Stimulated activated naive B cell treated with anti-CD40 and anti-IgM and Interleukin-4, amounts not matched to agents 10 μg/mL and 1 μg/mL and 100 μg/mL, for 72 hours (primary cell): ENCODE measurements around the gene INTS12.
"Not testable (repeated sequence)": the region's sequence is repeated elsewhere in the genome, so short reads cannot be mapped to it uniquely, and the experiment has no call there.

Experiments
- ATAC-seq, 2 donors: fragments of 150-1000 bp; cut with Tn5 transposase; replicated peaks; 2 replicates each; pipeline ENCODE4 v1.10.0; 2021; ENCODE audit warnings: moderate library complexity in 1 of 2
- DNase-seq: peaks from one replicate; pipeline ENCODE4 v3.0.0; 2021
- H3K27ac Mint-ChIP-seq: one replicate; pipeline ENCODE4 v1.8.0; 2022; ENCODE audit warnings: mild to moderate bottlenecking, mixed read lengths
- H3K27me3 Mint-ChIP-seq, 2 donors: one replicate each; pipeline ENCODE4 v1.8.0; 2022; ENCODE audit warnings: mixed read lengths in 2 of 2
- H3K36me3 Mint-ChIP-seq, 2 donors: one replicate each; pipeline ENCODE4 v1.8.0; 2022; ENCODE audit warnings: mixed read lengths in 2 of 2, mild to moderate bottlenecking in 1 of 2
- H3K4me1 Mint-ChIP-seq, 2 donors: one replicate each; pipeline ENCODE4 v1.8.0; 2022; ENCODE audit warnings: mixed read lengths in 2 of 2, mild to moderate bottlenecking in 1 of 2
- H3K4me3 Mint-ChIP-seq, 2 donors: one replicate each; pipeline ENCODE4 v1.8.0; 2022; ENCODE audit warnings: mild to moderate bottlenecking in 2 of 2, mixed read lengths in 2 of 2, moderate library complexity in 1 of 2
- H3K9me3 Mint-ChIP-seq, 2 donors: one replicate each; pipeline ENCODE4 v1.8.0; 2022; ENCODE audit warnings: mixed read lengths in 2 of 2, mild to moderate bottlenecking in 1 of 2

INTS12 gene

DNA sequence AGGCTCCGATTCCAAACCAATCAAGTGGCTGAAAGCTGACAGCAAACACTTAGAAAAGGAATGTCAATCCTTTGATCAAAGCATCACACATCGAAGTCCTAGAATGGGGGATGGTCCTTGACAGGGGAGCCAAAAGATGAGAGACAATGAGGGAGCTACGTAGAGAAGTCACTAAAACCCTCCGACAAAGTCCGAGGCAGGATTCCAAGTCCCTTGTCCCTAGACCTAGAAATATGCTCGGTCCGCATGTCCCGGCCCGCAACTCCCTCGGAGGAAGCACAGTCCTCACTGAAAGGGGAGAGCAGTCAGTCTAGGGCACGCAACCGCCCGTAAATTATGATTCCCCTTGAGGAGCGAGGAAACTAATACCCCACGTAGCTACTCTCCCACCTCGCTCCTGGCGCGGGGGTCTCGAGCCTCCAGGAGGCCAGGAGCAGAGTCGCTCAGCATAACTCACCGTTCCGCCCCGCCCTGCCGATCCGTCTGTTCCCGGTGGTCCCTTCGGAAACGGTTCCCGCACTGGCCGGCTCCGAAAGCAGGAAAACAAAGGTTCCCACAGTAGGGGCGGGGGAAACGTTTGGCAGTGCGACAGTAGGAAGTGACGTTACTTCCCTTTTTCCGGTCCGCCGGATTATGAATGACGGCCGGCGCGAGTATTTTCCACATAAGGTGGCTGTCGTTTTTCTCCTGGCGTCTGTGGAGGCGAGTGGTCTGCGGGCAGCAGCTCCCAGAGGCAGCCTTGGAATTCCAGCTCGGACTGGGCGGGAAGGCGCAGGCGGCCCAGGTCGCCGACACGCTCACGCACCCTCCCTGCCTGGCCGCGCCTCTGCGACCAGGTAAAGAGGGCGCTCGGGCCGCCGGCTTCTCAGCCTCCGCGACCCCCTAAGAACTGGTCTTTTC, at the start of gene INTS12, which contains the start of gene GSTCD:
Gene INTS12 (minus strand): TSS at position 509 of the 900 bp plus-strand sequence. CDS start 8,684 bp downstream, outside the sequence.
Gene GSTCD (plus strand): TSS at position 604 of the 900 bp plus-strand sequence. CDS start 8,830 bp downstream, outside the sequence.
- Mint-ChIP-seq H3K27me3 (no peaks in the 10 kb centered on the region), H3K4me1 (peaks cover 20 to 26% of the 10 kb centered on the region in 2 donors), H3K9me3 (no peaks in the 10 kb centered on the region), H3K4me3 (peak within 1 kb of the TSS; percentile 98 to 100), H3K27ac (peak within 1 kb of the TSS; percentile 98), H3K36me3 (peaks cover 5 to 10% of the 10 kb centered on the region in 2 donors)
- DNase-seq (peak; percentile 86), ATAC-seq (peak; percentile 93 to 95)

GRCh38 chr4:105755375-105755774, 46.9 kb upstream of the INTS12 start:
- ATAC-seq (peak in 1 of 2 donors; percentile 19), DNase-seq (no peak)
- Mint-ChIP-seq H3K27me3 (no peaks in the 10 kb centered on the region), H3K9me3 (peaks cover 0 to 1% of the 10 kb centered on the region in 2 donors), H3K4me1 (peaks cover 2 to 6% of the 10 kb centered on the region in 2 donors), H3K27ac (no peak overlapping the region), H3K4me3 (no peak overlapping the region), H3K36me3 (no peaks in the 10 kb centered on the region)

GRCh38 chr4:105753361-105753760, 44.9 kb upstream of the INTS12 start:
- Mint-ChIP-seq H3K27me3 (no peaks in the 10 kb centered on the region), H3K27ac (no peak overlapping the region), H3K36me3 (peaks cover 0 to 3% of the 10 kb centered on the region in 2 donors), H3K4me1 (peaks cover 2 to 6% of the 10 kb centered on the region in 2 donors), H3K9me3 (peaks cover 0 to under 1% of the 10 kb centered on the region in 2 donors), H3K4me3 (no peak overlapping the region)
- no peak for ATAC-seq
- DNase-seq = no peak

- Mint-ChIP-seq H3K27ac (no peak overlapping the region), H3K4me1 (peaks cover 2 to 6% of the 10 kb centered on the region in 2 donors), H3K36me3 (peaks cover 0 to 3% of the 10 kb centered on the region in 2 donors), H3K4me3 (no peak overlapping the region), H3K9me3 (no peaks in the 10 kb centered on the region), H3K27me3 (no peaks in the 10 kb centered on the region)
- no peak for DNase-seq
- ATAC-seq = peak in 1 of 2 donors; percentile 16
Measured at GRCh38 chr4:105751718-105752299, 43.3 kb upstream of the INTS12 start.

DNA sequence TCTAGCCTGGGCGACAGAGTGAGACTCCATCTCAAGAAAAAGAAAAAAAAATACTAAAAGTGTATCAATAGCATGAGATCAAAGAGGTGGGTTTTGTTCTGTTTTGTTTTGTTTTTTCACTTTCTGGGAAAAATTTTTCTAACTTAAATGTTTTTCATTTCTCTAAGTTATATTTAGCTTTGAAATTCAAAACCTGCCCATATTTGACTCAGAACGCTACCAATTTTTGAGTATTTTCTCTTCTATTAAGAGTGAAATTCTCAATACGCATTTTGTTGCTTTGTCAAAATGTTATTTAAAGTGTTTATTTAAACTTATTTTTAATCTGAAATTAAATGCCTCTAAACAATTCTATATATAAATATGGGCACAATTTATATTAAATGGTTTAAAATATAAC, 39.7 kb upstream of the INTS12 start:
- Mint-ChIP-seq H3K36me3 (peaks cover 0 to 6% of the 10 kb centered on the region in 2 donors), H3K4me3 (no peak overlapping the region), H3K27me3 (no peaks in the 10 kb centered on the region), H3K9me3 (no peaks in the 10 kb centered on the region), H3K27ac (no peak overlapping the region), H3K4me1 (no peaks in the 10 kb centered on the region)
- DNase-seq (no peak), ATAC-seq (no peak)

GRCh38 chr4:105741548-105741947, 33.1 kb upstream of the INTS12 start:
- ATAC-seq = no peak
- DNase-seq = no peak
- Mint-ChIP-seq H3K9me3 (peaks cover 17 to 20% of the 10 kb centered on the region in 2 donors), H3K4me1 (no peaks in the 10 kb centered on the region), H3K4me3 (no peak overlapping the region), H3K27ac (no peak overlapping the region), H3K27me3 (no peaks in the 10 kb centered on the region), H3K36me3 (peaks cover 38 to 48% of the 10 kb centered on the region in 2 donors)

DNA sequence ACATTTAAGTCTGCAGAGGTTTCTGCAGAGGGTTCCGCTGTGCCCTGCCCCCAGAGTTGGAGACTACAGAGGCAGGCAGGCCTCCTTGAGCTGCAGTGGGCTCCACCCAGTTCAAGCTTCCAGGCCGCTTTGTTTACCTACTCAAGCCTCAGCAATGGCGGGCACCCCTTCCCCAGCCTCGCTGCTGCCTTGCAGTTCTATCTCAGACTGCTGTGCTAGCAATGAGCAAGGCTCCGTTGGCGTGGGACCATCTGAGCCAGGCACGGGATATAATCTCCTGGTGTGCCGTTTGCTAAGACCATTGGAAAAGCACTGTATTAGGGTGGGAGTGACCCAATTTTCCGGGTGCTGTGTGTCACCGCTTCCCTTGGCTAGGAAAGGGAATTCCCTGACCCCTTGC, 26.7 kb upstream of the INTS12 start:
- Mint-ChIP-seq H3K9me3 (peaks cover 25 to 42% of the 10 kb centered on the region in 2 donors), H3K36me3 (peaks cover 88 to 92% of the 10 kb centered on the region in 2 donors)
- not testable (repeated sequence) for H3K4me3 Mint-ChIP-seq, H3K27ac Mint-ChIP-seq, H3K4me1 Mint-ChIP-seq, ATAC-seq, H3K27me3 Mint-ChIP-seq, DNase-seq

DNA sequence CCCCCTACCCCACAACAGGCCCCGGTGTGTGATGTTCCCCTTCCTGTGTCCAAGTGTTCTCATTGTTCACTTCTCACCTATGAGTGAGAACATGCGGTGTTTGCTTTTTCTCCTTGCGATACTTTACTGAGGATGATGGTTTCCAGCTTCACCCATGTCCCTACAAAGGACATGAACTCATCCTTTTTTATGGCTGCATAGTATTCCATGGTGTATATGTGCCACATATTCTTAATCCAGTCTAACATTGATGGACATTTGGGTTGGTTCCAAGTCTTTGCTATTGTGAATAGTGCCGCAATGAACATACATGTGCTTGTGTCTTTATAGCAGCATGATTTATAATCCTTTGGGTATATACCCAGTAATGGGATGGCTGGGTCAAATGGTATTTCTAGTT, 21.4 kb upstream of the INTS12 start:
- Mint-ChIP-seq H3K9me3 (peaks cover 15 to 20% of the 10 kb centered on the region in 2 donors), H3K36me3 (peaks cover 62 to 63% of the 10 kb centered on the region in 2 donors)
- H3K27ac Mint-ChIP-seq, DNase-seq, H3K27me3 Mint-ChIP-seq, H3K4me1 Mint-ChIP-seq, ATAC-seq, H3K4me3 Mint-ChIP-seq: not testable (repeated sequence)

DNA sequence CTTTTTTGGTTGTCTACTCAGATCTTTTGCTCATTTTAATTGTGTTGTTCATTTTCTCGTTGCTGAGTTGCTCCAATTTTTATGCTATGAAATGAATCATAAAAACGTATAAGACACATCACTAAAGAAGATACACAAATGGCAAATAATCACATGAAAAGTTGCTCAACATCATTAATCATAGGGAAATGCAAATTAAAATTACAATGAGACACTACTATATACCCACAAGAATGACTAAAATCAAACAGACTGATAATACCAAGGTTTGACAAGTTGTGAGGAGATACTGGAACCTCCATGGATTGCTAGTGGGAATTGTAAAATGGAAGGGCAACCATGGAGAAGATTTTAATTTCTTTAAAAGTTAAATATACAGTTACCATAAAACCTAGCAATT, 17.1 kb upstream of the INTS12 start:
- H3K9me3 Mint-ChIP-seq = peaks cover 3 to 7% of the 10 kb centered on the region in 2 donors
- no peaks in the 10 kb centered on the region for H3K4me1 Mint-ChIP-seq
- H3K27ac Mint-ChIP-seq = no peak overlapping the region
- H3K4me3 Mint-ChIP-seq = no peak overlapping the region
- DNase-seq (no peak), ATAC-seq (no peak)
- peaks cover 23 to 39% of the 10 kb centered on the region in 2 donors for H3K36me3 Mint-ChIP-seq
- no peaks in the 10 kb centered on the region for H3K27me3 Mint-ChIP-seq

- ATAC-seq = no peak
- Mint-ChIP-seq H3K36me3 (peaks cover 2 to 22% of the 10 kb centered on the region in 2 donors), H3K4me1 (peaks cover under 1 to 2% of the 10 kb centered on the region in 2 donors), H3K9me3 (no peaks in the 10 kb centered on the region), H3K4me3 (no peak overlapping the region), H3K27me3 (no peaks in the 10 kb centered on the region), H3K27ac (no peak overlapping the region)
- DNase-seq = no peak
Measured at GRCh38 chr4:105719204-105719603, 10.7 kb upstream of the INTS12 start.

GRCh38 chr4:105715692-105716278, 7.3 kb upstream of the INTS12 start:
- Mint-ChIP-seq H3K27ac (no peak overlapping the region), H3K4me1 (peaks cover 7 to 15% of the 10 kb centered on the region in 2 donors), H3K4me3 (no peak overlapping the region), H3K36me3 (peaks cover 2 to 12% of the 10 kb centered on the region in 2 donors), H3K9me3 (no peaks in the 10 kb centered on the region), H3K27me3 (no peaks in the 10 kb centered on the region)
- ATAC-seq = no peak
- DNase-seq = no peak

DNA sequence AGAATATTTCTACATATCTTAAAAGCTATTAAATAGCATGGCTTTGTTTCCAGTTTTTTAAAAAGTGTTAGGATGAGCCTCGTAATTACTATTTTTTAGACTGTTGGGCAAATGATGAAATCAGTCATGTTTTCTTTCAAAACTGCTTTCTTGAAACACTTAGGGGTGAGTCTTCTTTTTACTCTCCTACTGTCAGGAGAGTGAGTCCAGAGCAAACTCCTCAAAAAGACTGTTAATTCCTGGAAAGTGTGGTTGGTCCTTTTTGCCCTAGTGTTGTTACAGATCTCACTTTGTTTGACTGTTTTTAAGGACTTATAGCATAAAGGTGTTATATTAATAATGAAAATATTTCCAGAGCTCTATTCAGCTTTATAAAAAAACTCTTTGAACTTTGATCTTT, 6.4 kb upstream of the INTS12 start:
- Mint-ChIP-seq H3K36me3 (peaks cover 2 to 4% of the 10 kb centered on the region in 2 donors), H3K9me3 (no peaks in the 10 kb centered on the region), H3K27ac (no peak overlapping the region), H3K27me3 (no peaks in the 10 kb centered on the region), H3K4me3 (no peak overlapping the region), H3K4me1 (peaks cover 7 to 15% of the 10 kb centered on the region in 2 donors)
- ATAC-seq = no peak
- DNase-seq = no peak

GRCh38 chr4:105714071-105714521, 5.6 kb upstream of the INTS12 start:
- peaks cover 10 to 15% of the 10 kb centered on the region in 2 donors for H3K4me1 Mint-ChIP-seq
- peaks cover 2 to 3% of the 10 kb centered on the region in 2 donors for H3K36me3 Mint-ChIP-seq
- no peak overlapping the region for H3K27ac Mint-ChIP-seq
- ATAC-seq = peak; percentile 76 to 79
- peak overlapping the region; percentile 75 to 79 for H3K4me3 Mint-ChIP-seq
- no peaks in the 10 kb centered on the region for H3K9me3 Mint-ChIP-seq
- H3K27me3 Mint-ChIP-seq = no peaks in the 10 kb centered on the region
- DNase-seq = no peak

GRCh38 chr4:105712766-105713165, 4.3 kb upstream of the INTS12 start:
- ATAC-seq = no peak
- H3K27me3 Mint-ChIP-seq = no peaks in the 10 kb centered on the region
- no peaks in the 10 kb centered on the region for H3K9me3 Mint-ChIP-seq
- no peak overlapping the region for H3K4me3 Mint-ChIP-seq
- no peak for DNase-seq
- H3K4me1 Mint-ChIP-seq = peaks cover 10 to 18% of the 10 kb centered on the region in 2 donors
- H3K27ac Mint-ChIP-seq = no peak overlapping the region
- peaks cover 1 to 6% of the 10 kb centered on the region in 2 donors for H3K36me3 Mint-ChIP-seq
